ENCODE results near the gene NTN1.
"Not testable (repeated sequence)": the region's sequence is repeated elsewhere in the genome, so short reads cannot be mapped to it uniquely, and the experiment has no call there.

DNA sequence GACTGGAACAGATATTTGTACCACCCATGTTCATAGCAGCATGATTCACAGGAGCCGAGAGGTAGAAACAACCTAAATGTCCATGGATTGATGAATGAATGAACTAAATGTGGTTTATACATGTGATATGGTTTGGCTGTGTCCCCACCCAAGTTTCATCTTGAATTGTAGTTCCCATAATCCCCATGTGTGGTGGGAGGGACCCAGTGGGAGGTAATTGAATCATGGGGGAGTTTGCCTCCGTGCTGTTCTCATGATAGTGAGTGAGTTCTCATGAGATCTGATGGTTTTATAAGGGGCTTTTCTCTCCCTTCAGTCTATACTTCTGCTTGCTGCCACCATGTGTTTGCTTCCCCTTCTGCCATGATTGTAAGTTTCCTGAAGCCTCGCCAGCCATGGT is 81.9 kb downstream of the NTN1 start:
- TF ChIP-seq, protein P1, sequence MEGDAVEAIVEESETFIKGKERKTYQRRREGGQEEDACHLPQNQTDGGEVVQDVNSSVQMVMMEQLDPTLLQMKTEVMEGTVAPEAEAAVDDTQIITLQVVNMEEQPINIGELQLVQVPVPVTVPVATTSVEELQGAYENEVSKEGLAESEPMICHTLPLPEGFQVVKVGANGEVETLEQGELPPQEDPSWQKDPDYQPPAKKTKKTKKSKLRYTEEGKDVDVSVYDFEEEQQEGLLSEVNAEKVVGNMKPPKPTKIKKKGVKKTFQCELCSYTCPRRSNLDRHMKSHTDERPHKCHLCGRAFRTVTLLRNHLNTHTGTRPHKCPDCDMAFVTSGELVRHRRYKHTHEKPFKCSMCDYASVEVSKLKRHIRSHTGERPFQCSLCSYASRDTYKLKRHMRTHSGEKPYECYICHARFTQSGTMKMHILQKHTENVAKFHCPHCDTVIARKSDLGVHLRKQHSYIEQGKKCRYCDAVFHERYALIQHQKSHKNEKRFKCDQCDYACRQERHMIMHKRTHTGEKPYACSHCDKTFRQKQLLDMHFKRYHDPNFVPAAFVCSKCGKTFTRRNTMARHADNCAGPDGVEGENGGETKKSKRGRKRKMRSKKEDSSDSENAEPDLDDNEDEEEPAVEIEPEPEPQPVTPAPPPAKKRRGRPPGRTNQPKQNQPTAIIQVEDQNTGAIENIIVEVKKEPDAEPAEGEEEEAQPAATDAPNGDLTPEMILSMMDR (IDR thresholded peaks at IDR 0.05; ENCODE audit: low read depth, low read length), result not testable (repeated sequence)
- TF ChIP-seq EZH2phosphoT487 (IDR thresholded peaks at IDR 0.05; ENCODE audit: low read depth), result not testable (repeated sequence)

Data from OCI-LY3 (cell line).